C1 segment of cervical spinal cord (tissue), 14 donors: ENCODE measurements around the gene SLC6A14.

ENCODE experiments used
- DNase-seq, 14 donors: peaks; one replicate each; lab custom pipeline; 2025; lab: John Stamatoyannopoulos, UW

SLC6A14 gene, protein sequence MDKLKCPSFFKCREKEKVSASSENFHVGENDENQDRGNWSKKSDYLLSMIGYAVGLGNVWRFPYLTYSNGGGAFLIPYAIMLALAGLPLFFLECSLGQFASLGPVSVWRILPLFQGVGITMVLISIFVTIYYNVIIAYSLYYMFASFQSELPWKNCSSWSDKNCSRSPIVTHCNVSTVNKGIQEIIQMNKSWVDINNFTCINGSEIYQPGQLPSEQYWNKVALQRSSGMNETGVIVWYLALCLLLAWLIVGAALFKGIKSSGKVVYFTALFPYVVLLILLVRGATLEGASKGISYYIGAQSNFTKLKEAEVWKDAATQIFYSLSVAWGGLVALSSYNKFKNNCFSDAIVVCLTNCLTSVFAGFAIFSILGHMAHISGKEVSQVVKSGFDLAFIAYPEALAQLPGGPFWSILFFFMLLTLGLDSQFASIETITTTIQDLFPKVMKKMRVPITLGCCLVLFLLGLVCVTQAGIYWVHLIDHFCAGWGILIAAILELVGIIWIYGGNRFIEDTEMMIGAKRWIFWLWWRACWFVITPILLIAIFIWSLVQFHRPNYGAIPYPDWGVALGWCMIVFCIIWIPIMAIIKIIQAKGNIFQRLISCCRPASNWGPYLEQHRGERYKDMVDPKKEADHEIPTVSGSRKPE

DNA sequence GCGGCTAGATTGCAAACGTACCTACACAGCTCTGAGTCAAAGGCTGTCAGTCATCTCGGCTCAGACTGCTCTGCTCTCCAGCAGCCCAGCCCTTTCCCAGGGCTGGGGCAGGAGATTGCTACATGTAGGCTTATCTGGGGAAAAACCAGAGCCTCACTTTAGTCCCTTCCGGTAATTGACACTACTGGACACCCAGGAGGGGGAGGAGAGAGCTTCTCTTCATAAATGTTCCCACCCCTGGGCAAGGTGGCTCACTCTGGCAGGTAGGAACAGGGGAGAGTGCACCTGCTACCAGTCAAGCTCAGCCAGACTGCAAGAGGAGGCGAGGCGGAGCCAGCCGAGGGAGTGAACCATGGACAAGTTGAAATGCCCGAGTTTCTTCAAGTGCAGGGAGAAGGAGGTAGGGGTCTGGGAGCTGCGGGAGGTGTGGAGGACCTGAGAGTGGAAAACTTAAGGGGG lies at the start of gene SLC6A14:
Gene SLC6A14, plus strand, starts transcription at position 249 of the 459 bp plus-strand sequence. Its CDS starts 104 bp downstream, at position 353.
- no peak for DNase-seq

DNA sequence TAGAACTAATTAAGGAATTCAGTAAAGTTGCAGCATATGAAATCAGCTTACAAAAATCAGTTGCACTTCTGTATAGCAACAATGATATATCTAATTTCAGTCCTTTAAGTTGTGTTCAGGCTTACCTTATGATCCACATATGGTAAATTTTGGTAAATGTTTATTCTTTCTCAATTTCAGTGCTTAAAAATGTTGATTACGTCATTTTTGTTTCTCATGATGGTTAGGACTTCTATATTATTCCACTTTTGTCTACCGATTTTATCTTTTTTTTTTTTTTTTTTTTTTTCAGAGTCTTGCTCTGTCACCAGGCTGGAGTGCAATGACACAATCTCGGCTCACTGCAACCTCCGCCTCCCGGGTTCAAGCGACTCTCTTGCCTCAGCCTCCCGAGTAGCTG lies 40.7 kb upstream of the SLC6A14 start:
- no peak for DNase-seq

DNA sequence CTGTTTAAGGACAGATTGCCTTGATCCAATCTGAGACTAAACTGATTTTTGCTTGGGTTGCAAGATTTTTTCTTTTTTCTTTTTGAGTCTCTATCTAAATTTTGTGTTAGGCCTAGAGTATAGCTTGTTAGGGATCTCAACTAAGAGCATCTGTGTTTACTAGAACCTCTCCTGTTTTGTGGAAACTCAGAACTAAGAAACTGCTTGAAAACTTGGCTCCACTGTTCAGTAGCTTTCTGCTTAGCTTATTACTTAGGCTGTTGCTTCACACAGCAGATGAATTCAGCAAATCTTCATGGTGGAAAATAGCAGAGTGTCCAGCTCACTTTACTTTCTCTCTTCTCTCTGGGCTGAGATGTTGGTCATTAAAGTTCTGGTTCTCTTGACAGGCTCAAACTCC lies 36.7 kb upstream of the SLC6A14 start:
- DNase-seq: no peak

DNA sequence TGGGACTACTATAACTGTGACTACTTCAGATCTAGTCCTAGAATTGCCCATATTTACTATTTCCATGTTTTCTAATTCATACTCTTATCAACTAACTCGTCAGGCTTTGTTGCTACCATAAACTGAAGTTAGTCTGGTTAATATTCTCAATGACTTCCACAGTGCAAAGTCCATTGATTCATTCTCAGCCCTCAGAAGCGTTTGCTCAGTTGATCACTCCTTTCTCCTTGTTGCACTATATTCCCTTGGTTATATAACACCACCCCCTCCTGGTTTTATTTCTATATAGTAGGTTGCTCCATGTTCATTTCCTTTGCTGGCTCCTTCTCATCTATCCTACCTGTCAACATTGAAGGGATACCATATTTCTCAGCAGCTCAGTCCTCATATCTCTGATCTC lies 27.2 kb upstream of the SLC6A14 start:
- DNase-seq: no peak

DNA sequence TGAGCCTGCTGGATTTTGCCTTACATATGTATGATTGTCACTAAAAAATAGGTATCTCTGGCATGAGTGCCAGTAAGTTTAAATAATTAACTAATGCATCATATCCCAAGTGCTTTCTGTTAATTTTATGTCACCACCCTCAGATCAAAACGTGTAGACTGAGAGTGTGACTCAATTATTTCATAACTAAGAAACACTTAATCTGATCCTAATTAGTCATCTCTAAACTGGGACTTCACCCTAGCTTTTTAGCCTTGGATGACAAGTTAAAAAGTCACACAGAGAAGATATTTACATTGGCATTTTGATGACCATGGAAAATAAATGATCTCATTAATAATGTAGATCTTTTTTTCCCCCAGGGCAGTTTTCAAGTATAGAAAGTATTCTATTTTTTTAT lies 23.1 kb upstream of the SLC6A14 start:
- no peak for DNase-seq

DNA sequence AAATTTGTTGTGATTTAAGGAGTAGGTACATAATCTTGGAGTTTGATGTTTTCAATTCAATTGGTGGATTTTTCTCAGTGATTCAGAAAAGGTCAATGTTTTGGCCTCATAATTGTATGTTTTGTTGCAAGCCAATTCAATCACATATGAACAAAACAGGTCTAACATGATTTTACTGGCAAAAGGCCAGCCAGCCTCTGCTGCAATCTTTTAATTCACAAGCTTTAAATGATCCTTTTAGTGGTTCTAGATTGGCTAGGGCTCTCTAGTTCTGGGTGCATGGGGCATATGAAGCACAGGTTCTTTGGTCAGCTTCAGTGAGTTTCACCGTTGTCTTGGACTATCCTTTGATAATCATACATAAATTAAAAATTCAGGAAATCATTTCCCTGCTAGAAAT lies 19.2 kb upstream of the SLC6A14 start:
- no peak for DNase-seq

DNA sequence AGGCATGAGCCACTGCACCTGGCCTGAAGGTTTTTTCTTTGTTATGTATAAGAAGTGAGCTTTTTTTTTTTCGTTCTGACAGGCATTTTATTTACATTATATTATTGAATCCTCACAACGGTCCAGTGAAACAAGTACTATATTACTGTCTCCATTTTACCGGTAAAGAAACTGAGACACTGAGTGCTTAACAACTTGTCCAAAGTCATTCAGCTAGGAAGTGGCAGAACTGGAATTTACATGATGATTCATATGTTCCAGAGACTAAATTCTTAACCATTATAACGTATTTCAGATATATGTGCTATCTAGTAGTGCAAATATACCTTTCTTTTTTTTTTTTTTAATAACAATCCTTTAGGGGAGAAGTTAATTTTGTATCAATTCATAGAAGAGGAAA lies 18.4 kb upstream of the SLC6A14 start:
- no peak for DNase-seq

DNA sequence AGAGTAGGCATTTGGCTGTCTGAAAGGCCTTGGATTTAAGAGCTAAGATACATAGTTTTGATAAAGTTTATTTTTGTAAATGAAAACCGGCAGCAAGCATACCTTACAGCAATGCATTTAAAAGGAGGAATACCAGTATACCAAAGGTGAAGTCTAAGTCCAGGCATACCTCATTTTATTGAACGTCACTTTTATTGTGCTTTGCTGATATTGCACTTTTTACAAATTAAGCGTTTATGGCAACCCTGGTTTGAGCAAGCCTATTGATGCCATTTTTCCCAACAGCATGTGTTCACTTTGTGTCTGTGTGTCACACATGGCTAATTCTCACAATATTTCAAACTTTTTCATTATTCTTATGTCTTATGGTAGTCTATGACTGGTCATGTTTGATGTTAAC lies 8.4 kb upstream of the SLC6A14 start:
- no peak for DNase-seq

DNA sequence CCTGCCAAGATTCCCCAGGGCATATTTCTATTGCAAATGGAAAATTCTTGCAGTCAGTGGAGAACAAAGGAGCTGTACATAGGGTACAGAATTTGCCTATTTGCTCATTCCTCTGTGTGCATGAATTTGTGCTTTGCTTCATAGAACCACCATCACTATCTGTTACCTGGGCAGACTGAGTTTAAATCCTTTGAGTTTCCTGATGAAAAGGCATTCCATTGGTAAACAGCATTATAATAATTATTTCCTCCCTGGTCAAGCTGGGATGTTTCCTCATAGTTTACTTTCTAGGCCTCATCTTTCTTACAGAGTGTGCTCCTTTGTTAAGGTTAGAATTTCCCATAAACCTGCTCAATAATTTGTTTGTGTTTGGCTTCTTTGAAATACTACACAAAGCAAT lies 809 bp upstream of the SLC6A14 start:
- no peak for DNase-seq

DNA sequence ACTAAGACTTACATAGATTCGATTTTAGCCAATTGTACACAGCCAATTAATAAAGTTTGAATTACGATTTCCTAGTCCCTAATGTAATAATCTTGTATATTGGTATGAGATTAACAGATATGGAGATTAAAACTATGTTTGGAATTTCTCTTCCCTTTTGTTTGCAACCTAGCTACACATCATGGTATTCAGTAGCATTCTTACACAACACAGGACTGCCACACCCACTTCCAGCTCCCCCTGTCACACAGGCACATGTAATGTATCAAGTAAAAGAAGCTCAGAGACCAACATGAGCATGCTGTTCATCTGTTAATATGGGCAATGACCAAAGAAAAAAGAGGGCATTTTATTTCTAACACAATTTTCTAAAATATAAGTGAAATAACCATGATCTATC lies 12.8 kb downstream of the SLC6A14 start:
- no peak for DNase-seq

DNA sequence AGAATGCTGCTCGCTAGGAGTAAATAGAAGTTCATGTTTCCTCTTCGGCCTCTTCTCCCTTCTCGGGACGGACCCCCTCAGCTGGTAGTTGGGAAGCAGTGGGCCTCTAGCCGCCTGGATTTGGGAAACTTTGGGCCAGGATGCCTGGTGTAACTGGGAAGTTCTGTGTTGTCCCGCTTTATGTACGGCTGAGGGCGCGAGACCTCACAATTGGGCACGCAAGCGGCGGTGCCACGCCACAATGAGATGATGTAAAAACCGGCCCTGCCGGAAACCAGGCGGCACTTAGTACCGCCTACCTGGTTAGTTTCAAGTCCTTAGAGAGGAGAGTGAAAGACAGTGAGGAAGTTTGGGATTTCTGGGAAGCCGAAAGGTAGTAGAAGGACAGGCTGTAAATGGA lies 26.4 kb downstream of the SLC6A14 start, which contains the start of gene CT83:
Gene CT83, minus strand, starts transcription at position 155 of the 400 bp plus-strand sequence. Its CDS starts 120 bp downstream, at position 35.
- DNase-seq: no peak

DNA sequence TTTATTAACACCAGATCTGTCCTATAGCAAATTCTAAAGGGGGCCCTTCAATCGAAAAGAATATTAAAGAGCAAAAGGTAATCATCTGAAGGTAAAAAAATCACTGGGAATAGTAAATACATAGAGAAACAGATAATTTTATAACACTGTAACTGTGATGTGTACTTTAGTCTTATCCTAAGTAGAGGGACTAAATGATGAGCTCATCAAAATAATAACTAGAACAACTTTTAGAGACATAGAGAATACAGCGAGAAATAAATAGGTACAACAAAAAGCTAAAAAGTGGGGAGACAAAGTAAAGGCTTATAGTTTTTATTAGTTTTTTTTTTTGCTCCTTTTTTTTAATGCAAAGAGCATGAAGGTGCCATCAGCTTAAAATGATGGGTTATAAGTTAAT lies 43.7 kb downstream of the SLC6A14 start:
- DNase-seq: no peak

DNA sequence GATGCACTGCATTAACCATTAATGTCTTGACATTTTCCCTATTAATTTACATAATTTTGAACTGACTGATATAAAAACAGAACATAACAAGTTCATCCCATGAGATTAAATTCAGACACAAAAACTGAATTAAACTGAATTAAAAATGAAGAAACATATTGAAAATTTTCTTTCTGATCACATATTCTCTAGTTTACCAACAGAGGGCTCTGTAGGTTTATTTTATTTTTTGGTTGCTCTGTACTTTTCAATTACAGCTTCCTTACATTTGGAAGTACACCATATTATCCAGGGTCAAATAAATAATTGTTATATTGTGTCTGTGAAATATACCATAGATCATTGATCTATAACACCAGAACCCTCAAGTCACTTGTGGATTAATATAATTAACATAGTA lies 53.7 kb downstream of the SLC6A14 start:
- no peak for DNase-seq

DNA sequence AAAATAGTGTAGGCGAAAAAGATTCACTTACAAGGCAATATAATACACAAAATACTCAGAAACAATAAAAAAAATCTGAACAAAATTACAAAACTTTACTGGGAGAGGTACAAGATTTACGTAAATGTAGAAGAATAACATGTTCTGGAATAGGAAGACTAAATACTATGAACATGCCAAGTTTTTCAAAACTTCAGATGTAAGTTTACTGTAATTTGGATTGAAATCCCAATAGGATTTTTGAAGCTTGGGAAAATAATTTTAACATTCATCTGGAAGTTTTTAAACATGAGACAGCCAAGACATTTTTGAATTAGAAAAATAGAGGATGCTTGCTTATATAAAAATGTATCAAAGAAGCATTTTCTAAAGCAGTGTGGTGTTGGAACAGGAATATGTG lies 56.9 kb downstream of the SLC6A14 start:
- no peak for DNase-seq

DNA sequence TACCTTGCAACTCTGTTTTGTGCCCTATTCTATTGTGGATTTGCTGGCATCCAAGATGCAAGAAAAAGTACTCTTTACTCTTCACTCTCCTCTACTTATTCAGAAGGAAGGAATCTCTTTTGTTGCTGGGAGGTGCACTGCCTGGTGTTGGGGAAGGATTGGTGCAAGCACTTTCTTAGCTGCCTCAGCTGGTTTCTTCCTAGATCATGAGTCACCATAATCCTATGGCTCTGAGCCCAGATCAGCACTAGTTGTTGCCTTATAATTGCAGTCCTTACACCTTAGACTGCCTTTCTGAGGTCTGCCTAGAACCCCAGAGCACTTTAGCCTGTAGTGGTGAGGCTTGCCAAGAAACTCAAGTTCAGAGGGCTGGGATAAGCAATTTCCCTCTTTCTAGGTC lies 63.4 kb downstream of the SLC6A14 start:
- DNase-seq: no peak
